COLO668 (cell line): Measurements from ENCODE around the gene C4A.
A peak's percentile ranks its signal among the peaks of the same experiment; 100 is the strongest.
"Not testable (repeated sequence)": the region's sequence is repeated elsewhere in the genome, so short reads cannot be mapped to it uniquely, and the experiment has no call there.

Source experiments
- DNase-seq: peaks from one replicate; lab custom pipeline; 2025; ENCODE audit not compliant: unreplicated experiment; lab: John Stamatoyannopoulos, UW

C4A gene

GRCh38 chr6:31981744-31982143 lies at the start of gene C4A:
C4A (plus strand) TSS chr6:31982057; CDS start chr6:31982108, 51 bp downstream.
- not testable (repeated sequence) for DNase-seq

GRCh38 chr6:31932137-31932536 lies 49.7 kb upstream of the C4A start:
- not testable (repeated sequence) for DNase-seq

- no peak for DNase-seq
Observed at GRCh38 chr6:31933537-31933936, 48.3 kb upstream of the C4A start.

GRCh38 chr6:31935021-31935420 lies 46.8 kb upstream of the C4A start:
- DNase-seq, result no peak

GRCh38 chr6:31935823-31936222 lies 46.0 kb upstream of the C4A start:
- no peak for DNase-seq

GRCh38 chr6:31940256-31940664 lies 41.6 kb upstream of the C4A start:
- DNase-seq, result no peak

- DNase-seq, result no peak
Observed at GRCh38 chr6:31943742-31944141, 38.1 kb upstream of the C4A start.

GRCh38 chr6:31945154-31945506 lies 36.7 kb upstream of the C4A start:
- no peak for DNase-seq

GRCh38 chr6:31945507-31946369 lies 36.1 kb upstream of the C4A start, which contains the start of gene CFB:
CFB (plus strand) TSS chr6:31946095; CDS start chr6:31946222, 127 bp downstream.
- no peak for DNase-seq

- no peak for DNase-seq
Observed at GRCh38 chr6:31946370-31946885, 35.4 kb upstream of the C4A start.

- DNase-seq, result no peak
Observed at GRCh38 chr6:31947070-31947675, 34.7 kb upstream of the C4A start.

GRCh38 chr6:31947864-31948263 lies 34.0 kb upstream of the C4A start:
- no peak for DNase-seq

GRCh38 chr6:31948306-31948705 lies 33.6 kb upstream of the C4A start:
- DNase-seq, result no peak

- DNase-seq, result no peak
Observed at GRCh38 chr6:31948753-31949413, 33.0 kb upstream of the C4A start.

GRCh38 chr6:31949926-31950548 lies 31.8 kb upstream of the C4A start:
- DNase-seq, result no peak

GRCh38 chr6:31952140-31952805 lies 29.6 kb upstream of the C4A start:
- peak; percentile 28 for DNase-seq

- DNase-seq, result no peak
Observed at GRCh38 chr6:31952890-31953289, 29.0 kb upstream of the C4A start.

- no peak for DNase-seq
Observed at GRCh38 chr6:31954511-31954910, 27.3 kb upstream of the C4A start.

- DNase-seq, result no peak
Observed at GRCh38 chr6:31956796-31957195, 25.1 kb upstream of the C4A start.

- DNase-seq, result no peak
Observed at GRCh38 chr6:31958412-31958740, 23.5 kb upstream of the C4A start.
